Right ventricle myocardium superior (tissue), 1 donor: ENCODE data around the gene MOG. TPM values are rescaled to one million over a fixed set of nuclear protein-coding genes. Genes with fewer than 3 reads are reported as not detected.

ENCODE experiments used
- ATAC-seq: fragments of 200-7000 bp; cut with Tn5 transposase; one replicate; pipeline ENCODE4 v1.9.1; 2020; ENCODE audit warnings: mild to moderate bottlenecking; ENCODE audit not compliant: poor library complexity
- DNase-seq: peaks from one replicate; pipeline ENCODE4 v3.0.0-alpha.2; 2020
- intact Hi-C: fragments of 100-400 bp; cut with DNase I; formaldehyde crosslinking; loops from one replicate; pipeline ENCODE4 v1.11.2; 2022
- total RNA-seq: library from RNA; stranded (reverse); fragmentation: NEBNext Ultra II Directional; extraction: Animal tissue kit (Norgen Biotek cat#: 25700); gene quantifications from one replicate; pipeline ENCODE4 v1.2.1, GENCODE V29; 2021
- donor health status: DM: no; HTN: yes; CAD: no; lungs with severe emphysema.

The MOG gene
- total RNA-seq, 1 donor from 2014 or later: 10.3 TPM

DNA sequence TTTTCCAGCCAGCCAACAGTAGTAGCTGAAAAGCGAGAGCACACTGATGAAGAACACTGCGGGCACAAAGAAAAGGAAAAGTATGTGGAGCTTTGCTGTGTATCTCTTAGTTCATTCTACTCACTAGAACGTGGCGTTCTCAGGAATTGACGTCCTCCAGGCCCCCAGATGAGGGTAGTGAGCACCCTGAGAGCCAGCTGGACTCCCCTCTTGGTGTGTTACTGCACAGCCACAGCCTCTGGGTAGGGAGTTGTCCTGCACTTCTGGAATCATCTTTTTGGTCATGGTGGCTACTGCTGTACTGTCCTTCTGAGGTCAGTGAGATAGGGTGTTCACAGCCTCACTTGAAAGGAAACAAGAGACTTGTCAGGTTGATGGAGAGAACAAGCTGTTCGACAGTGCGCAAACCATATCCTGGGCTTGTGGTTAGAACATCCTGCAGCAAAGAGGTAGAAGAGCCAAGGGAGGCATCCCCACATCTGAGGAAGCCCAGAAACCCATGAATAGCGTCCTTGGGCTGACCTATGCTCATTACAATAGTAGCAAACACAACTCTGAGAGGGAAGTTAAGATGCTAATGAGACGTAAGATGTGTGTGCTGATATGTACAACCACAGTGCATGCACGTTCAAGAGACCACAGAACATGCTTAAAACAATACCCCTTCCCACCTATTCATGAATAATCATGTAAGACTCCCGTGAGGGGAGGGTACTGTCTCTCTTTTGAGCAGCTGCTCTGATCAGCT is 51.7 kb downstream of the MOG start:
- ATAC-seq (no peak), DNase-seq (no peak)
- intact Hi-C loops: loop anchor here (10.0 kb wide), 2 partner anchors 46 to 306 kb away; no protein-coding TSS in a partner anchor

DNA sequence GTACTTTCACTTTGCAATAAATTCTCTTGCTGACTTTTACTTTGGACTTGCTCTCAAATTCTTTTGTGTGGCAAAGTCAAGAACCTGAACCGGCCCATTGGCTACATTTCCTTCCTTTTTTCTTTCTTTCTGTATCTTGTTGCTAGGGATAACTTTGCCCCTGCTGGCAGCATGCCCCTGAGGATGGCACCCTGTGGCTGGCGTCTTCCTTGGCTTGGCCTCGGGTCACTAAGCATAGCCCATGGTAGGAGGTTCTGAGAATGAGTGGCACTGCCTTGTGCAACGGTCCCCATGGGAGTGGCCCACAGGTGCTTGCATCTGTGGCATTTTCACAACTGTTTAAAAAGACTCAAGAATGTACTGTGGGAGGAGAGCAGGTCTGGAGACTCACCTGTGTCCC is 52.3 kb downstream of the MOG start:
- intact Hi-C loops: loop anchor here (10.0 kb wide), 2 partner anchors 46 to 306 kb away; no protein-coding TSS in a partner anchor
- ATAC-seq (no peak), DNase-seq (no peak)

DNA sequence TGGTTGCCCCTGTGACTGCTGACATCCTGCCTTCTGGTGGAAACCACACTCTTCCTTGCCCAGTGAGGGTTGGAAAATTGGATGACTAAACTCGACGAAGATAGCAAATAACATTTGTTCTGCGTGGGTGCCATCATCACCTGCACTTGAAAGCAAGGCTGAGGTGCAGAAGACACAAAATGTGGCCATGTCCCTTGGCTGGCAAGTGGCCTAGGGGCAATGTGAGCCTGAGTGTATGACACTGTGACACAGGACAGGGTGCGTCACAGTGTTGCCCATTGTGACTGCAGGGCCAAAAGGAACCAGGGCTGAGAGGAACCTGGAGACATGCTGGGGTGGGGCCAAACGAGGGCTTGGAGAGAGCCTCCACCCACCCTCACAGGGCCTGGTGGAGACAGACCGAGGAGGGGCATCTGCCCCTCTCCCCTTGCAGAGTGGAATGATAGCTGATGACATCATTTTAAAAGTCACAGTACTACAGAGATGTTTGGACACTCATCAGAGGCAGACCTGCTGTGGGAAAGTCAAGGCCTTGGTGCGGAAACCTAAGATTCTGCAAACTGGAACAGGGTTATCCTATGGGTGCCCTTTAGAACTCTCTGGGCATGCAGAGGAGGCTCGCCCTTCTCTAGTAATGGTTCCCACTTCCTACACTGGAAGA is 53.5 kb downstream of the MOG start:
- no peak for ATAC-seq
- no peak for DNase-seq
- intact Hi-C loops: no loop called here

DNA sequence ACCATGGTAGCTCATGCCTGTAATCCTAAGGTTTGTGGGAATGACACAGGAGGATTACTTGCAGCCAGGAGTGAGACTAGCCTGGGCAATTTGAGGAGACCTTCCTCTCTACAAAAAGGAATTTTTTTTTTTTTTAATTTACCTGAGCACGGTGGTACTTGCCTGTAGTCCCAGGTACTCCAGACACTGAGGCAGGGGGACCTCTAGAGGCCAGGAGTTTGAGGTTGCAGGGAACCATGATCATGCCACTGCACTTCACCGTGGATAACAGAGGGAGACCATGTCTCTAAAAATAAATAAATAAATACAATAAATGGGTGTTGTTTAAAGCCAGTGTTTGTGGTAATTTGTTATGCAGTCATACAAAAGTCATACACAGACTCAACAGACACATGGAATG is 64.0 kb downstream of the MOG start:
- ATAC-seq (no peak), DNase-seq (no peak)
- intact Hi-C loops: no loop called here

Other genes starting within 250 kb of the MOG start
- not detected for gene OR12D1, start 242.2 kb upstream of the MOG start, total RNA-seq
- gene OR10C1, start 217.8 kb upstream of the MOG start, total RNA-seq: not detected
- not detected for gene OR11A1, start 200.0 kb upstream of the MOG start, total RNA-seq
- not detected for gene OR2H1, start 199.9 kb upstream of the MOG start, total RNA-seq
- gene MAS1L, start 169.1 kb upstream of the MOG start, total RNA-seq: not detected
- gene UBD, start 97.4 kb upstream of the MOG start, total RNA-seq: 0.35 TPM
- gene OR2H2, start 72.0 kb upstream of the MOG start, total RNA-seq: not detected
- gene GABBR1, start 23.9 kb upstream of the MOG start, total RNA-seq: 18.4 TPM
- gene ZFP57, start 24.1 kb downstream of the MOG start, total RNA-seq: not detected
- gene HLA-F, start 66.3 kb downstream of the MOG start, total RNA-seq: 27.2 TPM
- gene HLA-G, start 170.7 kb downstream of the MOG start, total RNA-seq: not detected